SK-N-SH (cell line): Measurements from ENCODE around the gene IGFL1.
"Not testable (repeated sequence)": the region's sequence is repeated elsewhere in the genome, so short reads cannot be mapped to it uniquely, and the experiment has no call there.

Experiments used
- CTCF ChIP-seq: fragments of 200-600 bp; sonication (generic); IDR thresholded peaks from 2 replicates; pipeline ENCODE4 v1.6.1; 2017; ENCODE audit warnings: antibody characterized with exemption, mild to moderate bottlenecking, moderate library complexity
- EP300 ChIP-seq, 2 experiments: IDR thresholded peaks; 2 replicates each; pipeline versions ENCODE4 v1.4.0 to v1.6.1; 2012; ENCODE audit warnings: borderline replicate concordance in 1 of 2, low read depth in 1 of 2, low read length in 1 of 2
- EZH2phosphoT487 ChIP-seq: fragments of 200-600 bp; sonication (generic); IDR thresholded peaks from 2 replicates; pipeline ENCODE4 v1.6.1; 2017; ENCODE audit warnings: low read depth, mixed run types, mild to moderate bottlenecking, antibody characterized with exemption, moderate library complexity, borderline replicate concordance
- JUND ChIP-seq: IDR thresholded peaks from 2 replicates; pipeline ENCODE4 v1.4.0; 2012
- MXI1 ChIP-seq: IDR thresholded peaks from 2 replicates; pipeline ENCODE4 v1.6.1; 2012; ENCODE audit warnings: mild to moderate bottlenecking, low read depth, low read length, improper control_type of control experiment
- NRF1 ChIP-seq: IDR thresholded peaks from 2 replicates; pipeline ENCODE4 v1.6.1; 2012; ENCODE audit warnings: low read depth, mild to moderate bottlenecking, low read length
- POLR2AphosphoS5 ChIP-seq: IDR thresholded peaks from 2 replicates; pipeline ENCODE4 v1.6.1; 2012; ENCODE audit warnings: low read depth, low read length
- RFX5 ChIP-seq: IDR thresholded peaks from 2 replicates; pipeline ENCODE4 v1.6.1; 2012; ENCODE audit warnings: mild to moderate bottlenecking, improper control_type of control experiment, low read length
- TAF1 ChIP-seq: IDR thresholded peaks from 2 replicates; pipeline ENCODE4 v1.6.1; 2012; ENCODE audit warnings: low read depth, mild to moderate bottlenecking, low read length, moderate library complexity, borderline replicate concordance

GRCh38 chr19:46262684-46263296 is 33.2 kb downstream of the IGFL1 start:
- TF ChIP-seq POLR2AphosphoS5 (peak; percentile 27; the same call in 1 of the 2 replicates), JUND (0 out of 2 replicates have a peak, but pooled peaks have one; percentile 39)
- not testable (repeated sequence) for TF ChIP-seq EZH2phosphoT487; CTCF; NRF1; TAF1; MXI1; RFX5; EP300 (IDR thresholded peaks at IDR 0.05; ENCODE audit: borderline replicate concordance in 1 of 2, low read depth in 1 of 2, low read length in 1 of 2)
